AG20443 (cell line): ENCODE results near the gene GPR150.
"Not testable (repeated sequence)": the region's sequence is repeated elsewhere in the genome, so short reads cannot be mapped to it uniquely, and the experiment has no call there.

Experiments used
- DNase-seq: peaks from one replicate; pipeline ENCODE4 v3.0.0; 2012; ENCODE audit warnings: low spot score, mixed read lengths

The GPR150 gene

DNA sequence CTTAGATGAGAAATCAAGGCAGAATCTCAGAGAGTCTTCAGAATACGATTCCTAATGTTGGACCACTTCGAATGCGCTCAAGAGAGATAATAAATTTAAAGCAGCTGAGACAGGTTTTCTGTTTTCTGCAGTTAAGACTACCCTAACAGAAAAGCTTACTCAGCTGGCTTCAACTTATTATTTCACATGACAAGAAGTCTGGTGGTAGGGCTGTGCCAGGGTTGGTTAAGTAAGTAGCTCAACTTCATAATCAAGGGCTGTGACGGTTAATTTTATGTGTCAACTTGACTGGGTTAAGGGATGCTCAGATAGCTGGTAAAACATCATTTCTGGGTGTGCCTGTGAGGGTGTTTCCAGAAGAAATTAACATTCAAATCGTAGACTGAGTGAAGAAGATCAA lies 3.8 kb downstream of the GPR150 start:
- DNase-seq, result no peak

DNA sequence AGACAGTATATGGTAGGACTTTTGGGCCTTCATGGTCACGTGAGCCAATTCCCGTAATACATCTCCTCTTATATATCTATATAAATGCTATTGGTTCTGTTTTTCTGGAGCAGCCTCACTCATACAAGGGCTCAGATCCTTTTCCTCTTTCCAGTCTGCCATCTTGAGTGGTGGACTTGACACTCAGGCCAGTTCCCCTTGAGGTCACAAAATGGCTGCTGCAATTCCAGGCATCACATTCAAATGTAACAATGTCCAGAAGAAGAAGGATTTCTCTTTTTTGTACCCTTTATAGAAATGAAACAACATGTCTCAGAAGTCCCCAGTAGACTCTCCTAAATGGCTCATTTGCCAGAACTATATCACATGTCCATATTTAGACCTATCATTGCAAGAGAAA lies 4.5 kb downstream of the GPR150 start:
- DNase-seq, result no peak

DNA sequence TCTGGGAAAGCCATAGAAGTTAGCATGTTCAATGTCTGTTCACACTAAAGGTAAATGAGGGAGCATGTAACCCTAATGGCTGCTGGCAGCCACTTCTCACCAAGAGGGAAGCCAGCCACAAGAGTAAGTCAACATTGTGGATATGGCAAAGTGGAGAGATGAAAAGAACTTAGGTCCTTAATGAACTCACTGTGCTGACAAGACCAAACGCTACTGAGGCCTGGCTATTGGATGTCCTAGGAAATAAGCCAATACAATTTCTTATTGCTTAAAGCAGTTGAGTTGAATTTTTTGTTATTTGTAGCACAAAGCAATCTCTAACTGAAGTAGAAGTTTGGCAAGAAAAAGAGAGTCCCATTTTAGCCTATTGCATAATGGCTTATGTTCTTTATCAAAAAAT lies 6.8 kb downstream of the GPR150 start:
- no peak for DNase-seq

DNA sequence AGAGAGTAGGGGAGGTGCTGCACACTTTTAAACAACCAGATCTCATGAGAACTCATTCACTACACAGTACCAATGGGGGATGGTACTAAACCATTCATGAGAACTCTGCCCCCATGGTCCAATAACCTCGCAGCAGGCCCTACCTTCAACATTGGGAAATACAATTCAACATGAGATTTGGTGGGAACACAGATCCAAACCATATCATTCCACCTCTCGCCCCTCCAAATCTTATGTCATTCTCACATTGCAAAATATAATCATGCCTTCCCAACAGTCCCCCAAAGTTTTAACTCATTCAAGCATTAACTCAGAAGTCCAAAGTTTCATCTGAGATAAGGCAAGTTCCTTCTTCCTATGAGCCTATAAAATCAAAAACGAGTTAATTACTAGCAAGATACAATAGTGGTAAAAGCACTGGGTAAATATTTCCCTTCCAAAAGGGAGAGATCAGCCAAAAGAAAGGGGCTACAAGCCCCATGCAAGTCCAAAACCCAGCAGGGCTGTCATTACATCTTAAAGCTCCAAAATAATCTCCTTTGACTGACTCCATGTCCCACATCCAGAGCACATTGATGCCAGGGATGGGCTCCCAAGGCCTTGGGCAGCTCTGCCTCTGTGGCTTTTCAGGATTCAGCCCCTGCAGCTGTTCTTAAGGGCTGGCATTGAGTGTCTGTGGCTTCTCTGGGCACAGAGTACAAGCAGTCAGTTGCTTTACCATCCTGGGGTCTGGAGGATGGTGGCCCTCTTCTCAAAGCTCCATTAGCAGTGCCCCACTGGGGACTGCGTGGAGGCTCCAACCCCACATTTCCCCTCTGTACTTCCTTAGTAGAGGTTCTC lies 8.3 kb downstream of the GPR150 start:
- no peak for DNase-seq

DNA sequence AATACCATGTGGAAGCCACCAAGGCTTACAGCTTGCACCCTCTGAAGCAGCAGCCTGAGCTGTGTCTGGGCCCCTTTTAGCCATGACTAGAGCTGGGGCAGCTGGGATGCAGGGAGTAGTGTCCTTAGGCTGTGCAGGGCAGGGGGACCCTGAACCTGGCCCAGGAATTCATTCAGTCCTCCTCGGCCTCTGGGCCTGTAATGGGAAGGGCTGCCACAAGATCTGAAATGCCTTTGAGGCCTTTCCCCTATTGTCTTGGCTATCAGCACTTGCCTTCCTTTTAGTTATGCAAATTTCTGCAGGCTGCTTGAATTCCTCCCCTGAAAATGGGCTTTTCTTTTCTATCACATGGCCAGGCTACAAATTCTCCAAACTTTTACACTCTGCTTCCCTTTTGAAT lies 9.0 kb downstream of the GPR150 start:
- no peak for DNase-seq

DNA sequence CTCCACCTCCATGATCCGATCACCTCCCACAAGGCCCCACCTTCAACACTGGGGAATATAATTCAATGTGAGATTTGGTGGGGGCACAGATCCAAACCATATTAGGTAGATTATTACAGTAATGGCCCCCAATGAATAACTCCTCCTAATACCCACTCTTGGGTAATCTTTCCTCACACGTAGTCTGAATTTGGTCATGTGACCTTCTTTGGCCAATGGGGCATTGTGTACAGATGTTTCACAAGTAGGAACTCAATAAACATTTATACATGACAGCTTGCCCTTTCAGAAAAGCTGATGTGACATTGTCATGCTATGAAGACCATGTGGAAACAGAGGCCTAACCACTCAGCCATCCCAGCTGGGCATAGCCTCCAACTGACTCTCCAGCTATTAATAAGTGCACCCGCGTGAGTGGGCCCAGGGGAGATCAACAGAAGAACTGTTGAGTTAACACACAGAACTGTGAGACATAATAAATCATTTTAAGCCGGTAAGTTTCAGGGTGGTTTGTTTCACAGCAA lies 10.6 kb downstream of the GPR150 start:
- no peak for DNase-seq

DNA sequence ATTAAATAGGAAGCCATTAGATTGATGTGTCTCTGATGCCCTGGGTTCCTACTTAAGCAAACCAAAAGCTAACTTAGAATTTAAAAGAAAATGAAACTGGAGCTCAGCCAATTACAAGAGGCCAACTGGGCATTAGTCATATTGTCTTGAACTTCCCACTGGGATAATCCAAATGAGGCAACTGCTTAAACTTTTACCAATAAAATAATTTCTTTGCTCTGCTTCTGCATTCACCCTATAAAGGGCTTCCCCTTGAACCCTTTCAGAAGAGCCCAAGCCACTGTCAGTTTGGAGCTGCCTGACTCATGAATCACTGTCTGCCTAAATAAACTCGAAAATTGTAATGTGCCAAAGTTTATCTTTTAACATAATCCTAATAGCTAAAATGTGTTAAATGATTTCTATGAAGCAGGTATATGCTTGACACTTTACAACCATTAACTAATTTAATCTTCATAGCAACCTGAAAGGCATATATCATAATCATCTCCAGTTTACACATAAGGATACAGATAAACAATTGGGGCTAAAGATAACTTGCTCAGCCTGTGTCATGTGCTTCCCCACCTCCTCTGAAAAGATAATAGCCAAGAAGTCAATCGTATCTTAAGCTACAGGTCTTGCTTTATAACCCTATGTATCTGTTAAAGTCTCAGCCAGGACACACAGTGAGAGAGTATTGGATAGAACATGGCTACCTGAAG lies 11.5 kb downstream of the GPR150 start:
- peak; percentile 73 for DNase-seq

DNA sequence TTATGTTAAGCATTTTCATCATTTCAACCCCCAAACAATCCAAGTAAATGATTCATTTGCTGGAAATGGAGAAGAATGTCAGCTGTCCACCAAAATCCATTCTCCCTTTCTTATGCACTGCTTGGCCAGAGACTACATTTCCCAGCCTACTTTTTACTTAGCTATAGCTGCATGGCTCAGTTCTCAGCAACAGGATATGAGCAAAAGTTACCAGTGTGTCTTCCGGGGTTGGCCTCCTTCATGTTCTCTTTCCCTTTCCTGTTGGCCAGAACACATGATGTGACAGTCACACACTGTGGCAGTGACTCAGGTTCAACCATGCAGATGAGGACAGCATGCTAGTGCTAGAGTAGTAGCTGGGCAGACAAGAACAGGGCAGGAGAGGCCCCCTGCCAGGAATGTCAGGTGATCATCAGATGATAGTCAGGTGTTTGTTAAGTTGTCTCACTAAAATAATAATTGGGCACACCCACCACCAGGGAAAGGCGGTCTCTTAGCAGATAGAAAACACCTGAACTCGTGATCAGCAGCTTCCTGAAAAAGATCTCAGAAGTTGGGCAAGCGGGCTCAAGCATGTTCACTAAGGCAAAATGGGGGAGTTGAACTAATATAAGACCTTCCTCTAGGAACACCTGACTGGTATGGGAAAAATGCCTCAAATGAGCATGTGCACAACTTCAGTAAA lies 12.2 kb downstream of the GPR150 start:
- peak; percentile 30 for DNase-seq

DNA sequence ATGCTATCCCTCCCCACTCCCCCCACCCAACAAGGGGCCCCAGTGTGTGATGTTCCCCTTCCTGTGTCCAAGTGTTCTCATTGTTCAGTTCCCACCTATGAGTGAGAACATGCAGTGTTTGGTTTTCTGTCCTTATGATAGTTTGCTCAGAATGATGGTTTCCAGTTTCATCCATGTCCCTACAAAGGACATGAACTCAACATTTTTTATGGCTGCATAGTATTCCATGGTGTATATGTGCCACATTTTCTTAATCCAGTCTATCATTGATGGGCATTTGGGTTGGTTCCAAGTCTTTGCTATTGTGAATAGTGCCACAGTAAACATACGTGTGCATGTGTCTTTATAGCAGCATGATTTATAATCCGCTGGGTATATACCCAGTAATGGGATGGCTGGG lies 13.1 kb downstream of the GPR150 start:
- not testable (repeated sequence) for DNase-seq

DNA sequence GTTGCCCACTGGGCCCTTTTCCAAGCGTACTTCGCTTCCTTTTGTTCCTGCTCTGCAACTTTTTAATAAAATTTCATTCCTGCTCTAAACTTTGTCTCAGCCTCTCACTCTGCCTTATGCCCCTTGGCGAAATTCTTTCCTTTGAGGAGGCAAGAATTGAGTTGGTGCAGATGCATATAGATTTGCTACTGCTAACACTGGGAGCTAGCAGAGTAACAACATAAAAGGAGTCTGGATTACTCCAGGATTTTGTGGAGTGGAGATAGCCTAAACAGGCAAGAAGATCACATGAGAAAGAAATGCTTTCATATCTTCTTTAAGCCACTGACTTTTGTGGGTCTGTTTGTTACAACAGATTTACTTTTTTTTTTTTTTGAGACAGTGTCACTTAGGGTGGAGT lies 13.8 kb downstream of the GPR150 start:
- no peak for DNase-seq

DNA sequence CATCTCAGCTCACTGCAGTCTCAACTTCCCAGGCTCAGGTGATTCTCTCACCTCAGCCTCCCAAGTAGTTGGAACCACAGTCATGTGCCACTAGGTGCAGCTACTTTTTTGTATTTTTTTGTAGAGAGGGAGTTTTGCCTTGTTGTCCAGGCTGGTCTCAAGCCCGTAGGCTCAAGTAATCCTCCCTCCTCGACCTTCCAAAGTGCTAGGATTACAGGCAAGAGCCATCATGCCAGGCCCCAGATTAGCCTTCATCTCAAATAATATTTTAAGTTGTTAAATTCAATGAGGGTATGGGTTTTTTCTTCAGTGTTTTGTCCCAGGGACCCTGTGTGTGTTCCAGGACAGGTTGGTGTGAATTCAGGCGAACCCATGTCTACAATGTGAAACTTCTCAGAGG lies 14.2 kb downstream of the GPR150 start:
- no peak for DNase-seq

DNA sequence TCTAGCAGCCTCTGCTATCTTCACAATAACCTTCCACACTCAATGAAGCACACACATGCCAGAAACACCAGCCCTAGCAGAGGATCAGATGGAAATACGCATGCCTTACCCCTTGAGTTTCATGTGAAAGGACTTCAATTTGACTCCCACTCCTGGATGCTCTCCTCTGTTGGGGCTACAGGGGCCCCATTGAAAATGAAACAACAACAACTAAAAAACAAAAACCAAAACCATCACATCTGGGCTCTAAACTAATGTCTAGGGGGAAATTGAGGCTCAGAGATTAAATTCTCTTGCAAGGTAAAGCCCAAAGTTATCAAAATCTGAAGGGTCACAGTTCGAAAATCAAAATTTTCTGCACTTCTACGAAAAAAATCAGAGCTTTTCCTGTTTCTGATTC lies 18.7 kb downstream of the GPR150 start:
- DNase-seq, result no peak

DNA sequence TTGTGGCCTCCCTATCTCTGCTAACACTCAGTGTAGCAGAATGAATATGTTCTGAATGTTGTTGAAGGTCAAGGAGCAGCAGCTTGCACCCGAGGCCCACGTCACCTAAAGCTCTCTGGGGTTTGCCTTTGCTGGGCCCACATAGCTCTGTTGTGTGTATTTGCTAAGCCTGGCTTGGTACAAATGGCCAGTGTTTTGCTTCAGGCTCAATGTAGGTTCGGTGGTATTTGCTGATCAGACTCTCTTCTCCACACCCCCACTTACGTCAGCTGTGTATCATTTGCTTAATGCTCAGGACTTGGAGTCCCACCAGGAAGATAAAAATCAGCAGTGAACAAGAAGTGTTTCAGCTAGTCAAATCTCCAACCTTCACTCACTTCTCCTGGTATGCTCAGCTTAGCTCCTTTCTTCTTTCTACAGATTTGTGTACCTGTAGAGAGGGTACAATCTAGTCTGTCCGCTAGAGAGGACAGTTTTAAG lies 21.9 kb downstream of the GPR150 start:
- peak; percentile 21 for DNase-seq

DNA sequence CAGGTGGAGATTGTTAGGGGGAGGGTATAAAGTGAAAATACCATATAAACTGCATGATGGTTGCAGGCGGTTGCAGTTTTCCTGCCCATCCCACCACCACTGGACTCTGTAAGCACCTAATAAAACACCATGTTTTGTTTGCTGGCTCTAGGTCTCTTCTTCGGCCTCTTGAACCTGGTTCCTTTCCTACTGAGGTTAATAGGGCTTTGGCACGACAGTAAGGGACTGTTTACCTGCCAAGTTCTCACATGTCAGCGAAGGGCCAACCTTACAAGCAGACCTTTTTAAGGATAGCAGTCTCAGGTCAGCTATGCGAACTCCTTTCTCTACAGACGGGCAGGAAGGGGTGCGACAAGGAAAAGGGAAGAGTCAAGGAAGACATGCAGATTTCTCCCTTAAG lies 23.3 kb downstream of the GPR150 start:
- no peak for DNase-seq

DNA sequence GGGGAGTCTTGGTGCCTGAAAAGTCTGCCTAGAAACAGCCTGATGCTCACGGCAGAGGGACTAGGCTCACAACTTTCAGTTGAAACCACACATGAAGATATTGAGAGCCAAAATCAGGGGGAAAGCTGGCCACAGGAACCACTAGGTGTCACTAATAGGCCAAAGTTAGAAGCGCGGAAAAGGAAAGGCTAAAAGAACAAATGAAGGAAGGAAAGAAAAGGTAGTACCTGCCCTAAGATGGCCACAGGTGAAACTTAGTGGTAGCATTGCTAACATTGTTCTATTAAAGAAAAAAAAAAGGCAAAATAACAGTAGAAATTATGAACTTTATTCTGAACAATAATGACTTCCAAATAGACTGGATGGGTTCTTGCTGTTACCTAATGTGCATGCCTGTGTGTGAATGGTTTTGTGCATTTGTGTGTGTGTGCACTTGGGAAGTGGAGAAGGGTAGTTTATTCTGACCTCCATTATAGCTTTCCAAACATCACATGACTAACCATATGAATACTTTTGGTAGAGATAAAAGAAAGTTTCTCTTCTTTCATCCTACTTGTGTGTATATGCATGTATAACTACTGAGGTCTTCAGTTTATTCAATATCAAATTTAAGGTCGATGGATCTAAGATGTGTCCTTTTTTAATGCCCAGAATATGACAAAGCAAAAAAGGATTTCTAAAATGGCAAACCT lies 24.6 kb downstream of the GPR150 start:
- DNase-seq, result peak; percentile 66

DNA sequence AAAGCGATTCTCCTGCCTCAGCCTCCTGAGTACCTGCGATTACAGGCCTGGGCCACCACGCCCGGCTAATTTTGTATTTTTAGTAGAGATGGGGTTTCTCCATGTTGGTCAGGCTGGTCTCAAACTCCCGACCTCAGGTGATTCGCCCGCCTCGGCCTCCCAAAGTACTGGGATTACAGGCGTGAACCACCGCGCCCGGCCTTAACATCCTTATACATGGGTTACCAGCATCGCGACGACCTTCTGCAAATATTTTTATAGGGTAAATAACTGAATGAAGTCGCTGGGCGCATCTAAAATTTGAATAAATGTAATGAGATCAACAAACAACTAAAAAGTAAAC lies 26.3 kb downstream of the GPR150 start:
- DNase-seq, result not testable (repeated sequence)

DNA sequence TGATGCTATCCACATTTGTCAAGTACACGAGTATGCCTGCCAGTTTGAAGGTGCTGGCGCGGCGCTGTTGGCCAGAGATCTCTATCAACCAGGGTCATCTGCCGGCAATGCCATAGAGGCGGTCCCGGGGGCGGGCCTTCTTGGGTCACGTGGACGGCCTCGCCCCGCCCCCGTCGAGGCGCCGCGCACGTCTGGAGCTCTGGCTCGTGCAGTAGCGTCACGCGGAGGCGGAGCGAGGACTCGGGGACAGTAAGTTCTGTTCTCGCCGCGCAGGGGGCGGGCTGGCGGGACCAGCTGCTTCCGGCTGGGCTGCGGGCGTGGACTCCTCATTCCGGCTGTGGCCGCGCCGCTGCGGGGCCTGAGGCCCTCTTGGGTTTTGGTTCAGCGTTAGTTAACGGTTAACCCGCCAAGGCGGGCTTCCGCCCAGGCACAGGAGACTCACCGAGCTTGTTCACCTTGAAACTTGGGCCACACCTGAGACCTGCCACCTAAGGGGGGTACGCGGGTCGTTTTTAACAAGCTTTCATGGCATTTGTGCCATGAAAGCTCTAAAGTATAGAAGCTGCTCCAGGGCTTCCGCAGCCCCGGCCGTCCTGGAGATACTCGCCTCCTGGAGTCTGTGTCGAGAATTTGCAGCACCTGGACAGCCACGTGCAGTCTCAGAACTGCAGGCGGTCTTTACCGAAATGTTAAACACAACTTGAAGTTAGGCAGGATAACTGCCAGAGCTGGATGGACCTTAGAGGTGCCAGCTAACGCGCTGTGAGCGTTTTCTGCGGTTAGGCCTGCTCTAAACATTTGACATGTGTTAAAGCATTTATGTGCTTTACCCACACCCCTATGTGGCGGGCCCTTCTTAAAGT lies 26.9 kb downstream of the GPR150 start, which contains the start of gene RFESD:
Gene RFESD (plus strand): TSS at position 209 of the 863 bp plus-strand sequence. CDS start 5,495 bp downstream, outside the sequence.
- peak; percentile 98 for DNase-seq

DNA sequence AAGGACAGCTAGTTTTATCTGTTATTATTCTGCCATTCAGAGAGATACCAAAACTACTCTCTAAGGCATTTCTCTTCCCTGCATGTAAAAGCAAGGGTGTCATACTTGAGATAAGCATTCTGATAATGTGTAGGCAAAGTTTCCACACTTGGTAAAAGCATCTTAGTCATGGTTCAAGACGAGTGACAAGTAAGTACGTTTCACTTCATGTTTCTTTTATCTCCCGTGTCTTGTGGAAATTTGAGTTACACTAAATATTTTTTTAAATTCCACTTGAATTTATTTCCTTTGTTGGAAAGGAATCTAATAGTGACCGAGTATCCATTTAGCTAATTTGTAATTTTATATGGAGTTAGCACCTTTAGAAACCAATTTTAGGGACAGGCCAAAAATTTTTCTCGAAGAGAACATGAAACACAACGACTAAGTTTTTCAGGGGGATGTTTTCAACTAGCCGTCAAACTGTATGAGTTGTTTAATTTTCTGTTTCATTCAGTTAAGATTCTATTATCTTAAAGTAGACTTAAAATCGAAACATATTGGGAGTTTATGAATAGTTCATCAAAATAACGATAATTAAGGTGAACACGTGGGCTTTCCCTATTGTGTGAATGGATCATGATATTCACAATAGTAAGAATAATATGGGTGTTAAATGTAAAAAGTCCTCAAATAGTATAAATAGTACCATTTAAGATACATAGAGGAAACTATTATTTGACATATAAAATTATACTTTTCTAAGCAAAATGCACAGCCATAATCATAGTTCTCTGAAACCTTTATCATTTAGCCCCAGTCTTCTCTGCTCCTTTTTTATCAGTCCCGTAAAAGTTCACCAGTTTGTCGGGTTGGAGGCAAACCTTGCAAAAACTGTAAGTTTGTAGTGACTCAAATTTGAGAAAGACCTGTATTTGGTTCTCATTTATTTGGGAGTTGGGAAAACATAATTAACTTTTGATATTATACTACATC lies 28.3 kb downstream of the GPR150 start:
- no peak for DNase-seq

DNA sequence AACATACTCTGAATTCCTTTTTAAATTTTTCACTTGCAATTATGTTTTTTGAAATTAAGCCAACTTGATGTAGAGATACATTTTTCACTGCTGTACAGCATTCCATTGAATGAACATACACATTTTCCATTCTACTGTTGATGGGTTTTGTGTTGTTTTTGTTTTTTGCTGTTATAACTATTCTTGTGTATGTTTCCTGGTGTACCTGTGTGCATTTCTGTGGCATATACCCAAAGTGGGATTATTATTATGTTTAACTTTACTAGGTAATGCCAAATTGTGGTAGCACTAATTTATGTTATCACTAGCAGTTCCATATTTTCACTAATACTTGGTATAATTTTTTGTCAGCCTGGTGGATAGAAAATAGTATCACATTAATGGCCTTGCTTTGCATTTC lies 29.4 kb downstream of the GPR150 start:
- DNase-seq, result no peak
